Natural killer cell (primary cell): ENCODE data around the gene GTSE1. TPM values are rescaled to one million over a fixed set of nuclear protein-coding genes. Genes with fewer than 3 reads are reported as not detected.

Source experiments
- ATAC-seq, 3 donors: fragments of 150-1000 bp in 2 of 3; fragments of 200-7000 bp in 1 of 3; cut with Tn5 transposase; 1 replicate in 1 of 3; 2 replicates in 2 of 3; pipeline ENCODE4 v1.10.0; 2021; ENCODE audit warnings: mild to moderate bottlenecking in 2 of 3, moderate library complexity in 2 of 3
- DNase-seq, 2 donors: peaks; one replicate each; pipeline versions ENCODE4 v3.0.0 to v3.0.0-alpha.2; 2013 to 2021; ENCODE audit warnings: mixed read lengths in 1 of 2
- H3K27ac ChIP-seq: one replicate; pipeline ENCODE4 v1.5.1; 2013; ENCODE audit warnings: mild to moderate bottlenecking, low read length
- H3K27me3 ChIP-seq: one replicate; pipeline ENCODE4 v1.6.1; 2013; ENCODE audit warnings: low read length; ENCODE audit not compliant: control insufficient read depth, insufficient read depth
- H3K36me3 ChIP-seq: one replicate; pipeline ENCODE4 v1.6.1; 2013; ENCODE audit warnings: low read length; ENCODE audit not compliant: control insufficient read depth, insufficient read depth
- H3K4me1 ChIP-seq: one replicate; pipeline ENCODE4 v1.6.1; 2013; ENCODE audit warnings: low read length; ENCODE audit not compliant: control insufficient read depth, insufficient read depth
- H3K4me3 ChIP-seq: one replicate; pipeline ENCODE4 v1.5.1; 2013; ENCODE audit warnings: low read length
- H3K9me3 ChIP-seq: one replicate; pipeline ENCODE4 v1.6.1; 2013; ENCODE audit warnings: low read length; ENCODE audit not compliant: control insufficient read depth, insufficient read depth
- H3K27ac Mint-ChIP-seq, 2 donors: one replicate each; pipeline ENCODE4 v1.8.0; 2022; ENCODE audit warnings: mild to moderate bottlenecking in 2 of 2, mixed read lengths in 2 of 2, moderate library complexity in 1 of 2
- H3K27me3 Mint-ChIP-seq, 2 donors: one replicate each; pipeline ENCODE4 v1.8.0; 2022; ENCODE audit warnings: low read depth in 2 of 2, mixed read lengths in 2 of 2
- H3K36me3 Mint-ChIP-seq: one replicate; pipeline ENCODE4 v1.8.0; 2022; ENCODE audit warnings: mixed read lengths
- H3K4me1 Mint-ChIP-seq, 2 donors: one replicate each; pipeline ENCODE4 v1.8.0; 2022; ENCODE audit warnings: mixed read lengths in 2 of 2
- H3K4me3 Mint-ChIP-seq: one replicate; pipeline ENCODE4 v1.8.0; 2022; ENCODE audit warnings: mild to moderate bottlenecking, moderate library complexity, mixed read lengths
- H3K9me3 Mint-ChIP-seq, 2 donors: one replicate each; pipeline ENCODE4 v1.8.0; 2022; ENCODE audit warnings: mixed read lengths in 2 of 2
- CTCF ChIP-seq: fragments of 200-600 bp; IDR thresholded peaks from one replicate; pipeline ENCODE4 v1.8.0; 2022; ENCODE audit warnings: antibody characterized with exemption
- WGBS: methylation state at CpG from one replicate; pipeline ENCODE4 v1.1.7; 2013; ENCODE audit warnings: missing lambda C conversion rate; ENCODE audit not compliant: insufficient coverage; 5-methylcytosine and 5-hydroxymethylcytosine counted together
- intact Hi-C: fragments of 100-400 bp; cut with micrococcal nuclease; formaldehyde crosslinking; loops from one replicate; pipeline ENCODE4 v1.14.2; 2022
- total RNA-seq, 4 donors: library from RNA; stranded (reverse); fragments of 120-200 nt in 1 of 4; gene quantifications; one replicate each; pipeline versions ENCODE4 v1.2.3 to v1.2.4, GENCODE V29; 2013 to 2022

GTSE1 gene
- total RNA-seq, 3 donors from 2014 or later (not counting 1 experiment from before 2014, with no cell fraction given), result 2.7 to 4.0 (median 2.9) TPM

DNA sequence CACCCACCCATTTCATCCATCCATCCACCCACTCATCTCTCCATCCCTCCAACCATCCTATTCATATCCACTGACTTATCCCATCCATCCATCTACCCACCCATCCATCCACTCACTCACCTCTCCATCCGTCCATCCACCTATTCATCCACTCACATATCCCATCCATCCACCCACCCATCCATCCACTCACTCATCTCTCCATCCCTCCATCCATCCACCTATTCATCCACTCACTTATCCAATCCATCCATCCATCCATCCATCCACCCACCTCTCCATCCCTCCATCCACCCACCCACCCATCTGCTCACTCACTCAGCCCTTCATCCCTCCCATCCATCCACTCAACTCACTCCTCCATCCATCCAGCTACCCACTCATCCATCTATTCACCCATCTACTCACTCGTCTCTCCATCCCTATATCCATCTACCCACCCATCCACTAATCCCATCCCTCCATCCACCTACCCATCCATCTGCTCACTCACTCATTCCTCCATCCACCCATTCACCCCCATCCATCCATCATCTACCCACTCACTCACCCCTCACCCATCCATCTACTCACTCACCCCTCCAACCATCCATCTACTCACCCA, 75.1 kb downstream of the GTSE1 start:
- Mint-ChIP-seq H3K27me3 (peaks cover 0 to 9% of the 10 kb centered on the region in 2 donors), H3K4me1 (peaks cover 56 to 83% of the 10 kb centered on the region in 2 donors), H3K27ac (peak overlapping the region; percentile 90 to 92), H3K9me3 (peaks cover 7 to 9% of the 10 kb centered on the region in 2 donors), H3K4me3 (peak overlapping the region; percentile 66), H3K36me3 (no peaks in the 10 kb centered on the region)
- DNase-seq, result no peak
- 91% methylated on average over 2 of the region's 2 CpGs for WGBS
- Histone ChIP-seq H3K9me3 (peaks cover 19% of the 10 kb centered on the region), H3K4me1 (peaks cover 87% of the 10 kb centered on the region), H3K27me3 (no peaks in the 10 kb centered on the region), H3K4me3 (no peak overlapping the region), H3K27ac (peak overlapping the region; percentile 86), H3K36me3 (no peaks in the 10 kb centered on the region)
- intact Hi-C loops, result loop anchor here (2.0 kb wide), 2 partner anchors 33 to 61 kb away; no protein-coding TSS in a partner anchor
- ATAC-seq, result no peak
- TF ChIP-seq CTCF, result no peak

DNA sequence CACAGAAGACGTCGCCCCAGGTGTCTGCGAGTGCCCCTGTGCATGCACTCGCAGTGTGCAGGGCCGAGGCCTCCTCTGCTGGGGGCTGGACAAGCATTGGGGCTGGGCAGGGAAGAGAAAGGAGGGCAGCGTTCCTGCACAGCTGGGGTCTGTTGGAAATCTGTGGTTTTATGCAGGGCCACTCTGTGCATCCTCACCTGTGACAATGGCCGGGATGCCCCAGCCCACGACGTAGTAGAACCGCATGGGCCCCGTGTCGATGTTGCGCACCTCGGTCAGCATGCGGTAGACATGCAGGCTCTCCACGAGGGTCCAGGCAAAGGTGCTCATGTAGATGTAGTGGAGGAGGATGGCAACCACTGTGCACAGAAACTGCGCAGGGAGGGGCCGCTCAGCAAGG, 76.0 kb downstream of the GTSE1 start:
- Histone ChIP-seq H3K27ac (peak overlapping the region; percentile 59), H3K36me3 (no peaks in the 10 kb centered on the region), H3K9me3 (peaks cover 22% of the 10 kb centered on the region), H3K4me1 (peaks cover 77% of the 10 kb centered on the region), H3K27me3 (no peaks in the 10 kb centered on the region), H3K4me3 (no peak overlapping the region)
- no peak for TF ChIP-seq CTCF
- intact Hi-C loops, result no loop called here
- Mint-ChIP-seq H3K27me3 (peaks cover 0 to 11% of the 10 kb centered on the region in 2 donors), H3K4me3 (peak overlapping the region; percentile 72), H3K4me1 (peaks cover 54 to 84% of the 10 kb centered on the region in 2 donors), H3K27ac (peak overlapping the region; percentile 80 to 90), H3K9me3 (peaks cover 7 to 9% of the 10 kb centered on the region in 2 donors), H3K36me3 (no peaks in the 10 kb centered on the region)
- WGBS, result 90% methylated on average over 18 of the region's 18 CpGs
- no peak for DNase-seq
- ATAC-seq, result no peak

DNA sequence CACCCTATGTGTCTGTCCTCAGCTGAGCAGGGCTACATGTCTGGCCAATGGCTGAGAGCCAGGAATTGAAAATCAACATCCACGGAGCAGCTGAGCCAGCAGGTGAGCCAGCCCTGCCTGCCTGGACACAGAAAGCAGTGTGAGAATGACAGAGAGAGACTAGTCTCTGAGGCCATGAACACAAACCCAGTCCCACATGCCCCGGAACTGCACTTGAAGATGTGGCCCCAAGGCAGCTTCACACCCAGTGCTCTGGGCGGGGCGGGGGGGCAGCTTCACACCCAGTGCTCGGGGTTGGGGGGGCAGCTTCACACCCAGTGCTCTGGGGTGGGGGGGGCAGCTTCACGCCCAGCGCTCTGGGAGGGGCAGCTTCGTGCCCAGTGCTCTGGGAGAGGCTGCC, 76.5 kb downstream of the GTSE1 start:
- ATAC-seq (peak; percentile 49 to 69 (median 65)), DNase-seq (peak; percentile 37 to 71)
- Histone ChIP-seq H3K9me3 (peaks cover 22% of the 10 kb centered on the region), H3K27me3 (no peaks in the 10 kb centered on the region), H3K27ac (peak overlapping the region; percentile 59), H3K4me3 (no peak overlapping the region), H3K4me1 (peaks cover 75% of the 10 kb centered on the region), H3K36me3 (no peaks in the 10 kb centered on the region)
- intact Hi-C loops, result no loop called here
- Mint-ChIP-seq H3K27me3 (peaks cover 0 to 11% of the 10 kb centered on the region in 2 donors), H3K36me3 (no peaks in the 10 kb centered on the region), H3K9me3 (peaks cover 7 to 9% of the 10 kb centered on the region in 2 donors), H3K4me3 (peak overlapping the region; percentile 72), H3K27ac (peak overlapping the region; percentile 80 to 90), H3K4me1 (peaks cover 52 to 79% of the 10 kb centered on the region in 2 donors)
- TF ChIP-seq CTCF, result no peak
- WGBS, result 21% methylated on average over 7 of the region's 8 CpGs
